Trophoblast cell (in vitro differentiated cells and primary cell): ENCODE measurements around the gene ARHGAP22.

Source experiments
- DNase-seq, 2 donors: peaks; one replicate each; pipeline ENCODE4 v3.0.0-alpha.2; 2016
- H2AFZ ChIP-seq: 2 replicates; pipeline ENCODE4 v1.6.1; 2013; ENCODE audit warnings: low read length, moderate library complexity, mild to moderate bottlenecking; ENCODE audit not compliant: insufficient read depth, poor library complexity
- H2AK5ac ChIP-seq: 2 replicates; pipeline ENCODE4 v1.6.1; 2013; ENCODE audit warnings: mild to moderate bottlenecking, low read length
- H2BK120ac ChIP-seq: 2 replicates; pipeline ENCODE4 v1.6.1; 2013; ENCODE audit warnings: low read length, mild to moderate bottlenecking, moderate library complexity; ENCODE audit not compliant: insufficient read depth, poor library complexity
- H2BK12ac ChIP-seq: 2 replicates; pipeline ENCODE4 v1.6.1; 2013; ENCODE audit warnings: mild to moderate bottlenecking, low read length, moderate library complexity
- H2BK5ac ChIP-seq: 2 replicates; pipeline ENCODE4 v1.6.1; 2013; ENCODE audit warnings: low read length, low read depth, moderate library complexity, mild to moderate bottlenecking; ENCODE audit not compliant: poor library complexity
- H3K14ac ChIP-seq: 2 replicates; pipeline ENCODE4 v1.6.1; 2013; ENCODE audit warnings: mild to moderate bottlenecking, low read length
- H3K18ac ChIP-seq: 2 replicates; pipeline ENCODE4 v1.6.1; 2013; ENCODE audit warnings: mild to moderate bottlenecking, low read length
- H3K23ac ChIP-seq: 2 replicates; pipeline ENCODE4 v1.6.1; 2013; ENCODE audit warnings: low read length
- H3K27ac ChIP-seq: 2 replicates; pipeline ENCODE4 v1.5.1; 2013; ENCODE audit warnings: low read depth, mild to moderate bottlenecking, inconsistent platforms, low read length, moderate library complexity
- H3K27me3 ChIP-seq: 2 replicates; pipeline ENCODE4 v1.6.1; 2013; ENCODE audit warnings: inconsistent platforms, mild to moderate bottlenecking, low read length, moderate library complexity; ENCODE audit not compliant: insufficient read depth
- H3K36me3 ChIP-seq, 2 experiments: 1 replicate in 1 of 2; 2 replicates in 1 of 2; pipeline ENCODE4 v1.6.1; 2013; ENCODE audit warnings: low read length in 2 of 2, mild to moderate bottlenecking in 2 of 2, moderate library complexity in 1 of 2; ENCODE audit not compliant: insufficient read depth in 2 of 2, control insufficient read depth in 1 of 2
- H3K4ac ChIP-seq: 2 replicates; pipeline ENCODE4 v1.6.1; 2013; ENCODE audit warnings: low read depth, mild to moderate bottlenecking, low read length, moderate library complexity
- H3K4me1 ChIP-seq, 2 experiments: 1 replicate in 1 of 2; 2 replicates in 1 of 2; pipeline ENCODE4 v1.6.1; 2013; ENCODE audit warnings: low read length in 2 of 2, mild to moderate bottlenecking in 2 of 2, moderate library complexity in 1 of 2; ENCODE audit not compliant: insufficient read depth in 2 of 2, control insufficient read depth in 1 of 2
- H3K4me2 ChIP-seq: 2 replicates; pipeline ENCODE4 v1.6.1; 2013; ENCODE audit warnings: inconsistent platforms, mild to moderate bottlenecking, low read length, moderate library complexity
- H3K4me3 ChIP-seq: 2 replicates; pipeline ENCODE4 v1.5.1; 2013; ENCODE audit warnings: mild to moderate bottlenecking, low read depth, low read length, inconsistent platforms
- H3K79me1 ChIP-seq: one replicate; pipeline ENCODE4 v1.6.1; 2013; ENCODE audit warnings: low read length
- H3K79me2 ChIP-seq: 2 replicates; pipeline ENCODE4 v1.6.1; 2013; ENCODE audit warnings: low read length, mild to moderate bottlenecking; ENCODE audit not compliant: control insufficient read depth, insufficient read depth, poor library complexity
- H3K9ac ChIP-seq: 2 replicates; pipeline ENCODE4 v1.6.1; 2013; ENCODE audit warnings: mild to moderate bottlenecking, low read length
- H3K9me3 ChIP-seq: 2 replicates; pipeline ENCODE4 v1.6.1; 2013; ENCODE audit warnings: low read depth, mild to moderate bottlenecking, control low read depth, inconsistent platforms, low read length; ENCODE audit not compliant: insufficient read depth
- H4K12ac ChIP-seq: 2 replicates; pipeline ENCODE4 v1.6.1; 2013; ENCODE audit warnings: low read depth, mild to moderate bottlenecking, low read length, moderate library complexity
- H4K8ac ChIP-seq: 2 replicates; pipeline ENCODE4 v1.6.1; 2013; ENCODE audit warnings: low read depth, mild to moderate bottlenecking, low read length, moderate library complexity
- H4K91ac ChIP-seq: one replicate; pipeline ENCODE4 v1.6.1; 2013; ENCODE audit warnings: low read depth, mild to moderate bottlenecking, low read length, moderate library complexity
- WGBS: extraction: QIAGEN DNeasy Blood & Tissue Kit; methylation state at CpG from one replicate; pipeline ENCODE4 v1.1.7; 2013; ENCODE audit warnings: missing lambda C conversion rate; ENCODE audit not compliant: insufficient read length, insufficient coverage; ENCODE audit errors: extremely low coverage; 5-methylcytosine and 5-hydroxymethylcytosine counted together

The ARHGAP22 gene

GRCh38 chr10:48431871-48432270 lies 173.0 kb downstream of the ARHGAP22 start:
- Histone ChIP-seq H2AFZ (no peak overlapping the region), H2BK12ac (no peak overlapping the region), H4K12ac (no peak overlapping the region), H2BK5ac (no peak overlapping the region), H3K18ac (no peak overlapping the region), H3K4me3 (no peak overlapping the region), H3K14ac (no peak overlapping the region), H3K9ac (no peak overlapping the region), H3K36me3 (no peaks in the 10 kb centered on the region), H3K27ac (no peak overlapping the region), H3K79me1 (no peaks in the 10 kb centered on the region), H3K4ac (no peak overlapping the region), H3K27me3 (no peaks in the 10 kb centered on the region), H3K9me3 (no peaks in the 10 kb centered on the region), H4K91ac (no peak overlapping the region), H4K8ac (no peak overlapping the region), H3K23ac (no peak overlapping the region), H2BK120ac (no peak overlapping the region), H2AK5ac (no peak overlapping the region), H3K79me2 (no peaks in the 10 kb centered on the region), H3K4me1 (no peaks in the 10 kb centered on the region), H3K4me2 (no peak overlapping the region)
- no peak for DNase-seq

- H2AK5ac ChIP-seq: no peak overlapping the region
- no peak overlapping the region for H3K4me2 ChIP-seq
- H3K9me3 ChIP-seq: no peaks in the 10 kb centered on the region
- no peak overlapping the region for H3K27ac ChIP-seq
- no peak overlapping the region for H3K14ac ChIP-seq
- no peaks in the 10 kb centered on the region for H3K4me1 ChIP-seq
- no peak overlapping the region for H4K8ac ChIP-seq
- no peak overlapping the region for H2BK12ac ChIP-seq
- H3K4me3 ChIP-seq: no peak overlapping the region
- no peak overlapping the region for H3K18ac ChIP-seq
- no peak overlapping the region for H4K91ac ChIP-seq
- no peak overlapping the region for H3K4ac ChIP-seq
- H3K27me3 ChIP-seq: no peaks in the 10 kb centered on the region
- no peak overlapping the region for H3K23ac ChIP-seq
- H2AFZ ChIP-seq: no peak overlapping the region
- WGBS: no CpG with 5 or more reads among the region's 4 CpGs
- no peaks in the 10 kb centered on the region for H3K79me1 ChIP-seq
- H4K12ac ChIP-seq: no peak overlapping the region
- no peak overlapping the region for H2BK120ac ChIP-seq
- no peak overlapping the region for H3K9ac ChIP-seq
- no peaks in the 10 kb centered on the region for H3K36me3 ChIP-seq
- no peak for DNase-seq
- no peak overlapping the region for H2BK5ac ChIP-seq
- no peaks in the 10 kb centered on the region for H3K79me2 ChIP-seq
Observed at GRCh38 chr10:48430402-48430993, 174.4 kb downstream of the ARHGAP22 start.

GRCh38 chr10:48429309-48429708 lies 175.6 kb downstream of the ARHGAP22 start:
- Histone ChIP-seq H4K91ac (no peak overlapping the region), H3K23ac (no peak overlapping the region), H4K8ac (no peak overlapping the region), H3K79me1 (no peaks in the 10 kb centered on the region), H3K79me2 (no peaks in the 10 kb centered on the region), H3K9me3 (no peaks in the 10 kb centered on the region), H3K4me2 (no peak overlapping the region), H3K14ac (no peak overlapping the region), H2BK5ac (no peak overlapping the region), H4K12ac (no peak overlapping the region), H3K4me3 (no peak overlapping the region), H3K18ac (no peak overlapping the region), H2AK5ac (no peak overlapping the region), H3K27me3 (no peaks in the 10 kb centered on the region), H3K27ac (no peak overlapping the region), H2BK120ac (no peak overlapping the region), H2AFZ (no peak overlapping the region), H3K9ac (no peak overlapping the region), H3K4me1 (no peaks in the 10 kb centered on the region), H3K4ac (no peak overlapping the region), H2BK12ac (no peak overlapping the region), H3K36me3 (no peaks in the 10 kb centered on the region)
- no CpG with 5 or more reads among the region's 1 CpG for WGBS
- DNase-seq: no peak

- Histone ChIP-seq H3K14ac (no peak overlapping the region), H3K79me1 (no peaks in the 10 kb centered on the region), H3K79me2 (no peaks in the 10 kb centered on the region), H3K27me3 (no peaks in the 10 kb centered on the region), H4K12ac (no peak overlapping the region), H3K4me3 (no peak overlapping the region), H4K8ac (no peak overlapping the region), H3K4me2 (no peak overlapping the region), H3K27ac (no peak overlapping the region), H3K4ac (no peak overlapping the region), H3K4me1 (no peaks in the 10 kb centered on the region), H2AK5ac (no peak overlapping the region), H3K23ac (no peak overlapping the region), H3K36me3 (no peaks in the 10 kb centered on the region), H3K9ac (no peak overlapping the region), H3K9me3 (no peaks in the 10 kb centered on the region), H2AFZ (no peak overlapping the region), H3K18ac (no peak overlapping the region), H2BK5ac (no peak overlapping the region), H4K91ac (no peak overlapping the region), H2BK12ac (no peak overlapping the region), H2BK120ac (no peak overlapping the region)
- WGBS: no CpG with 5 or more reads among the region's 3 CpGs
- DNase-seq: no peak
Observed at GRCh38 chr10:48428896-48429295, 176.0 kb downstream of the ARHGAP22 start.
